OCI-LY1 (cell line): ENCODE results near the gene TNS1.

Source experiments
- CTCF ChIP-seq: fragments of 200-600 bp; sonication (generic), shearing (Covaris generic); IDR thresholded peaks from 2 replicates; pipeline ENCODE4 v1.5.1; 2017; ENCODE audit warnings: mild to moderate bottlenecking, antibody characterized with exemption, low read length, moderate library complexity, mixed read lengths
- EZH2 ChIP-seq: fragments of 200-600 bp; sonication (generic), shearing (Covaris generic); IDR thresholded peaks from 2 replicates; pipeline ENCODE4 v1.8.0; 2017; ENCODE audit warnings: borderline replicate concordance, mixed run types, mild to moderate bottlenecking, antibody characterized with exemption, low read length, moderate library complexity, mixed read lengths

GRCh38 chr2:218035463-218036100 lies 32.8 kb upstream of the TNS1 start:
- TF ChIP-seq CTCF (no peak), EZH2 (no peak)
